Kidney epithelial cell (primary cell): ENCODE measurements around the gene SORCS2. TPM values are rescaled to one million over a fixed set of nuclear protein-coding genes. Genes with fewer than 3 reads are reported as not detected.

Experiments used
- DNase-seq: peaks from one replicate; pipeline ENCODE4 v3.0.0-alpha.2; 2010; ENCODE audit warnings: low read depth
- H3K27me3 ChIP-seq: 2 replicates; pipeline ENCODE4 v1.6.0; 2011; ENCODE audit warnings: low read length; ENCODE audit not compliant: control insufficient read depth, insufficient read depth
- H3K36me3 ChIP-seq: 2 replicates; pipeline ENCODE4 v1.5.1; 2011; ENCODE audit warnings: low read length; ENCODE audit not compliant: control insufficient read depth, insufficient read depth
- H3K4me3 ChIP-seq: 2 replicates; pipeline ENCODE4 v1.5.1; 2011; ENCODE audit warnings: low read depth, mild to moderate bottlenecking, control low read depth, low read length
- CTCF ChIP-seq: IDR thresholded peaks from 2 replicates; pipeline ENCODE4 v1.5.1; 2011; ENCODE audit warnings: mild to moderate bottlenecking, moderate library complexity, low read length, control low read depth, inconsistent platforms; ENCODE audit not compliant: insufficient read depth, poor library complexity, severe bottlenecking
- total RNA-seq: library from RNA; depleted of rRNA; stranded (reverse); fragments of >200 nt; gene quantifications from 2 replicates; pipeline ENCODE4 v1.2.3, GENCODE V29; 2015

The SORCS2 gene
- total RNA-seq, 1 donor from 2014 or later: 1.4 TPM

- no peak for TF ChIP-seq CTCF
- no peak for DNase-seq
- Histone ChIP-seq H3K27me3 (no peaks in the 10 kb centered on the region), H3K36me3 (no peaks in the 10 kb centered on the region), H3K4me3 (no peak overlapping the region)
Observed at GRCh38 chr4:7340553-7341433, 148.5 kb downstream of the SORCS2 start.

GRCh38 chr4:7341491-7342222 lies 149.3 kb downstream of the SORCS2 start:
- Histone ChIP-seq H3K27me3 (no peaks in the 10 kb centered on the region), H3K36me3 (no peaks in the 10 kb centered on the region), H3K4me3 (no peak overlapping the region)
- TF ChIP-seq CTCF: no peak
- DNase-seq: no peak

GRCh38 chr4:7342223-7343080 lies 150.1 kb downstream of the SORCS2 start:
- no peak for TF ChIP-seq CTCF
- no peaks in the 10 kb centered on the region for H3K36me3 ChIP-seq
- DNase-seq: no peak
- H3K4me3 ChIP-seq: no peak overlapping the region
- no peaks in the 10 kb centered on the region for H3K27me3 ChIP-seq

- no peak for TF ChIP-seq CTCF
- Histone ChIP-seq H3K27me3 (no peaks in the 10 kb centered on the region), H3K36me3 (no peaks in the 10 kb centered on the region), H3K4me3 (no peak overlapping the region)
- DNase-seq: no peak
Observed at GRCh38 chr4:7343081-7343655, 150.8 kb downstream of the SORCS2 start.

- H3K36me3 ChIP-seq: no peaks in the 10 kb centered on the region
- DNase-seq: no peak
- H3K4me3 ChIP-seq: no peak overlapping the region
- TF ChIP-seq CTCF: no peak
- H3K27me3 ChIP-seq: no peaks in the 10 kb centered on the region
Observed at GRCh38 chr4:7343950-7344349, 151.6 kb downstream of the SORCS2 start.
